Activated naive CD8-positive, alpha-beta T cell treated with anti-CD3 and anti-CD28 coated beads, Interleukin-2, amount 50 U/mL, for 24 hours (primary cell): ENCODE measurements around the gene CD22.

ENCODE experiments used
- ATAC-seq: fragments of 150-1000 bp; cut with Tn5 transposase; one replicate; pipeline ENCODE4 v1.10.0; 2021
- DNase-seq: peaks from one replicate; pipeline ENCODE4 v3.0.0; 2021
- H3K27ac Mint-ChIP-seq: one replicate; pipeline ENCODE4 v1.8.0; 2021; ENCODE audit warnings: mild to moderate bottlenecking, mixed read lengths
- H3K27me3 Mint-ChIP-seq: one replicate; pipeline ENCODE4 v1.8.0; 2021; ENCODE audit warnings: mixed read lengths
- H3K36me3 Mint-ChIP-seq: one replicate; pipeline ENCODE4 v1.8.0; 2021; ENCODE audit warnings: low read depth, mixed read lengths
- H3K4me1 Mint-ChIP-seq: one replicate; pipeline ENCODE4 v1.8.0; 2021; ENCODE audit warnings: mixed read lengths
- H3K4me3 Mint-ChIP-seq: one replicate; pipeline ENCODE4 v1.8.0; 2021; ENCODE audit warnings: mild to moderate bottlenecking, moderate library complexity, mixed read lengths
- H3K9me3 Mint-ChIP-seq: one replicate; pipeline ENCODE4 v1.8.0; 2021; ENCODE audit warnings: mixed read lengths

The CD22 gene

DNA sequence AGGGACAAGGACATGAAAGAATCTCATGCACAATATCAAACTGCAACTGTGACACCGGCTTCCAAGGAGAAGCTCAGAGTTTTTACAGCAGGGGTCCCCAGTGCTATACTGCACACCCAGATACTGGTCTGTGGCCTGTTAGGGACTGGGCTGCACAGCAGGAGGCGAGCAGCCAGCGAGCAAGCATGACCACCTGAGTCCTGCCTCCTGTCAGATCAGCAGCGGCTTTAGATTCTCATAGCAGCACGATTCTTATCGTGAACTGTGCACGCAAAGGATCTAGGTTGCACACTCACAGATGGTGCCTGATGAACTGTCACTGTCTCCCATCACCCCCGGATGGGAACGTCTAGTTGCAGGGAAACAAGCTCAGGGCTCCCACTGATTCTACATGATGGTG, 13.1 kb upstream of the CD22 start:
- Mint-ChIP-seq H3K9me3 (no peaks in the 10 kb centered on the region), H3K27ac (no peak overlapping the region), H3K4me1 (peaks cover 11% of the 10 kb centered on the region), H3K4me3 (no peak overlapping the region), H3K27me3 (peaks cover 3% of the 10 kb centered on the region), H3K36me3 (no peaks in the 10 kb centered on the region)
- ATAC-seq (no peak), DNase-seq (no peak)

DNA sequence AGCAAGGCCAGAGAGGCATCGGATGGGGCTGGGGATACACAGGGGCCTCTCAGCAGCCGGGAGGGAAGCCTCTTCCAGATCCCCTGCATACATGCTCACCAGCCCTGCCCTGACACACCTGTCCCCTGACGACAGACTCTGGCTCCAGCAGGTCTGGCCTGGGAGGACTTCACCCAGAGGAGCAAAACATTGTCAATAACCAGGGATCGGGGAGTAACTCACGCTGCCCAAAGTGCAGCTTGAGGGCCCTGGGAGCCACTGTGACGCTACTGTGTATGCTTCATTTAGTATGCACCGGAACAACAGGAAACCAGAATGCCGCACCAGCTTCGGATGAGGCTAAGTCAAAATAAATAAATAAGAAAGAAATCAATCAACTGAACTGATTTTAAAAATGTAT, 12.4 kb upstream of the CD22 start:
- Mint-ChIP-seq H3K36me3 (no peaks in the 10 kb centered on the region), H3K9me3 (no peaks in the 10 kb centered on the region), H3K27ac (no peak overlapping the region), H3K27me3 (peaks cover 3% of the 10 kb centered on the region), H3K4me1 (peaks cover 12% of the 10 kb centered on the region), H3K4me3 (no peak overlapping the region)
- no peak for ATAC-seq
- DNase-seq = no peak

GRCh38 chr19:35317464-35318043, 11.4 kb upstream of the CD22 start:
- Mint-ChIP-seq H3K27ac (no peak overlapping the region), H3K4me1 (peaks cover 14% of the 10 kb centered on the region), H3K36me3 (no peaks in the 10 kb centered on the region), H3K9me3 (peaks cover 4% of the 10 kb centered on the region), H3K27me3 (peaks cover 3% of the 10 kb centered on the region), H3K4me3 (no peak overlapping the region)
- DNase-seq (no peak), ATAC-seq (no peak)

- H3K27ac Mint-ChIP-seq = peak overlapping the region; percentile 10
- ATAC-seq = no peak
- no peaks in the 10 kb centered on the region for H3K36me3 Mint-ChIP-seq
- H3K4me1 Mint-ChIP-seq = peaks cover 14% of the 10 kb centered on the region
- no peak overlapping the region for H3K4me3 Mint-ChIP-seq
- DNase-seq = peak; percentile 26
- H3K9me3 Mint-ChIP-seq = peaks cover 4% of the 10 kb centered on the region
- H3K27me3 Mint-ChIP-seq = peaks cover 3% of the 10 kb centered on the region
Observed at GRCh38 chr19:35318679-35319448, 10.1 kb upstream of the CD22 start.

DNA sequence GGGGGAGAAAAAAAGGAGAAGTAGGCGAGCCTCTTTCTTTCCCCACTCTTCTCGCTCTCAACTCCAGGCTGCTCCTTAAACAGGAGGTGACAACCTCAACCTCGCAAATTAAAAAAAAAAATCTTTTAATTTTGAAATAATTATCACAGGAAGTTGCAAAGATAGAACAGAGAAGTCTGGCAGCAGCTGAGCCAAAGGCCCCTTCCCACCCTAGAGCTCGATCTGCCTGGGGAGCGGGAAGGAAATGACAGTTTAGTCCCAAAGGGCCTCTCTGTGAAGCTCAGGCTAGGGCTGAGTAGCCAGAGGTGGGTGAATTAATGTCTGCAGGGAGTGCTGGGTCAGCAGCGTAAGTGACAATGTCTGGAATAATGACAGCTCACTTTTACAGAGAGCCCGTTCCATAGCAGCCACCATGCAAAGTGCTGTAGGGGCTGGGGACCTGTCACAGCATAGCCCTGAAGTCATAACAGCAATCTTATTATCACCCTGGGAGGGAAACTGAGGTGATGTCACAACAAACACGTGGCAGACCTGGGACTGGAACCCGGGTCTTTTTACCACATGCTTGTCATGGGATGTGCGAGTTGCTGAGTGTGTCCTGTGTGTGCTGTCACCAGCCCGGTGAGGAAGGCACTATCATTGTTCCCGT, 8.8 kb upstream of the CD22 start:
- Mint-ChIP-seq H3K27me3 (peaks cover 3% of the 10 kb centered on the region), H3K36me3 (no peaks in the 10 kb centered on the region), H3K9me3 (peaks cover 4% of the 10 kb centered on the region), H3K4me1 (peaks cover 14% of the 10 kb centered on the region), H3K4me3 (no peak overlapping the region), H3K27ac (no peak overlapping the region)
- DNase-seq = no peak
- peak; percentile 16 for ATAC-seq

- no peaks in the 10 kb centered on the region for H3K36me3 Mint-ChIP-seq
- peaks cover 6% of the 10 kb centered on the region for H3K27me3 Mint-ChIP-seq
- peaks cover 14% of the 10 kb centered on the region for H3K4me1 Mint-ChIP-seq
- no peak for ATAC-seq
- DNase-seq = no peak
- peaks cover 4% of the 10 kb centered on the region for H3K9me3 Mint-ChIP-seq
- no peak overlapping the region for H3K27ac Mint-ChIP-seq
- no peak overlapping the region for H3K4me3 Mint-ChIP-seq
Observed at GRCh38 chr19:35321291-35321690, 7.7 kb upstream of the CD22 start.

DNA sequence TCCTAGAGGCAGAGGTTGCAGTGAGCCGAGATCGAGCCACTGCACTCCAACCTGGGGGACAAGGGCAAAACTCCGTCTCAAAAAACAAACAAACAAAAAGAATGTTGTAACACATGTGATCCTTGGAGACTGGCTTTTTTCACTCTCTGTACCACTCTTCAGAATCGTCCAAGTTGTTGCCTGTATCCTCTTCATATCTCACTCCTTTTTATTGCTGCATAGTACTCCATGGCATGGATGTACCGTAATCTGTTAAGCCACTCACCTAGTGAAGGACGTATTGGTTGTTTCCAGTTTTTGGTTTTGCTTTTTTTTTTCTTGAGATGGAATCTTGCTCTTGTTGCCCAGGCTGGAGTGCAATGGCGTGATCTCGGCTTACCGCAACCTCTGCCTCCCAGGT, 7.0 kb upstream of the CD22 start:
- peaks cover 6% of the 10 kb centered on the region for H3K27me3 Mint-ChIP-seq
- ATAC-seq (no peak), DNase-seq (no peak)
- no peak overlapping the region for H3K27ac Mint-ChIP-seq
- peaks cover 14% of the 10 kb centered on the region for H3K4me1 Mint-ChIP-seq
- peaks cover 4% of the 10 kb centered on the region for H3K9me3 Mint-ChIP-seq
- no peak overlapping the region for H3K4me3 Mint-ChIP-seq
- no peaks in the 10 kb centered on the region for H3K36me3 Mint-ChIP-seq

GRCh38 chr19:35327642-35328041, 1.3 kb upstream of the CD22 start:
- Mint-ChIP-seq H3K9me3 (no peaks in the 10 kb centered on the region), H3K27me3 (peaks cover 6% of the 10 kb centered on the region), H3K27ac (no peak overlapping the region), H3K36me3 (peaks cover 1% of the 10 kb centered on the region), H3K4me1 (peaks cover 14% of the 10 kb centered on the region), H3K4me3 (no peak overlapping the region)
- DNase-seq (no peak), ATAC-seq (no peak)

- DNase-seq (no peak), ATAC-seq (no peak)
- peak overlapping the region; percentile 3 for H3K27ac Mint-ChIP-seq
- no peaks in the 10 kb centered on the region for H3K9me3 Mint-ChIP-seq
- peak overlapping the region; percentile 58 for H3K4me3 Mint-ChIP-seq
- peaks cover 1% of the 10 kb centered on the region for H3K36me3 Mint-ChIP-seq
- peaks cover 8% of the 10 kb centered on the region for H3K27me3 Mint-ChIP-seq
- H3K4me1 Mint-ChIP-seq = peaks cover 29% of the 10 kb centered on the region
Observed at GRCh38 chr19:35329323-35329722, 336 bp downstream of the CD22 start.

GRCh38 chr19:35330475-35330874, 1.5 kb downstream of the CD22 start:
- DNase-seq (peak; percentile 23), ATAC-seq (no peak)
- Mint-ChIP-seq H3K27me3 (peaks cover 8% of the 10 kb centered on the region), H3K27ac (peak overlapping the region; percentile 37), H3K4me1 (peaks cover 31% of the 10 kb centered on the region), H3K4me3 (peak overlapping the region; percentile 70), H3K9me3 (no peaks in the 10 kb centered on the region), H3K36me3 (peaks cover 1% of the 10 kb centered on the region)

- no peak for ATAC-seq
- peaks cover 33% of the 10 kb centered on the region for H3K4me1 Mint-ChIP-seq
- H3K27ac Mint-ChIP-seq = no peak overlapping the region
- H3K9me3 Mint-ChIP-seq = no peaks in the 10 kb centered on the region
- peaks cover 5% of the 10 kb centered on the region for H3K27me3 Mint-ChIP-seq
- DNase-seq = no peak
- peaks cover 1% of the 10 kb centered on the region for H3K36me3 Mint-ChIP-seq
- H3K4me3 Mint-ChIP-seq = no peak overlapping the region
Observed at GRCh38 chr19:35331551-35332214, 2.7 kb downstream of the CD22 start.

GRCh38 chr19:35332817-35333216, 3.8 kb downstream of the CD22 start:
- Mint-ChIP-seq H3K4me3 (peak overlapping the region; percentile 50), H3K27me3 (peaks cover 5% of the 10 kb centered on the region), H3K36me3 (peaks cover 1% of the 10 kb centered on the region), H3K9me3 (no peaks in the 10 kb centered on the region), H3K4me1 (peaks cover 33% of the 10 kb centered on the region), H3K27ac (no peak overlapping the region)
- ATAC-seq (peak; percentile 70), DNase-seq (peak; percentile 45)

- Mint-ChIP-seq H3K27ac (no peak overlapping the region), H3K27me3 (peaks cover 5% of the 10 kb centered on the region), H3K4me3 (no peak overlapping the region), H3K4me1 (peaks cover 26% of the 10 kb centered on the region), H3K36me3 (peaks cover 1% of the 10 kb centered on the region), H3K9me3 (no peaks in the 10 kb centered on the region)
- ATAC-seq (no peak), DNase-seq (no peak)
Observed at GRCh38 chr19:35334144-35334753, 5.3 kb downstream of the CD22 start.

DNA sequence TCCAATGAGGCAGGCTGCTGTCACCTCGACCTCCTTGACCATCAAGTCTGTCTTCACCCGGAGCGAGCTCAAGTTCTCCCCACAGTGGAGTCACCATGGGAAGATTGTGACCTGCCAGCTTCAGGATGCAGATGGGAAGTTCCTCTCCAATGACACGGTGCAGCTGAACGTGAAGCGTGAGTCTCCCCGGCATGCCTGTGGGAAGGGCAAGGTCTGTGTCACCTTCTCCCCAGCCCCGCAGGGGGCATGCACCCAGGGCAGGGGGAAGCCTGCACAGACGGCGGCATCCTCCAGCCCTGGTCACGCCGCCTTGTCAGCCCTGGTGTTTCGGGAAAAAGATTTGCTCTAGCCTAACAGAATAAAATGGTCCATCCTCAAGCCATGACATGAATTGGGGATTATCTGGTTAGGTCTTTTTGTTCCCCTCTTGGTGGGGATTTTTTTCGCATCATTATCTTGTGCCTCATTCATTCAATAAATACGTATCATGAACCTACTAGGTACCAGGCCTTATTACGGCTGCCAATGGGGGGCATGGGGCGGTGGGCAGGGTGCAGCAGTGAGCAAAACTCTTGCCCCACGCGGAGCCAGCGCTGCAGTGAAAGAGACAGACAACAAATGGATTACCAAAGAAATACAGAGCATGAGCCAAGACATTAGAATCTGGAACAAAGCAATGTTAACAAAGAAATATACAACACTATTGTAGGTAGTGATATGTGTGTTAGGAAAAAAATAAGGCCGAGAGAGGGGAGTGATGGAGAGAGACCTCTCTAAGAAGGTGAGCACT, 7.4 kb downstream of the CD22 start:
- Mint-ChIP-seq H3K27ac (no peak overlapping the region), H3K36me3 (no peaks in the 10 kb centered on the region), H3K9me3 (no peaks in the 10 kb centered on the region), H3K4me1 (peaks cover 24% of the 10 kb centered on the region), H3K4me3 (no peak overlapping the region), H3K27me3 (peaks cover 3% of the 10 kb centered on the region)
- ATAC-seq = no peak
- DNase-seq = no peak
